H1 (cell line): ENCODE results near the gene FKBP2. TPM values are rescaled to one million over a fixed set of nuclear protein-coding genes. Genes with fewer than 3 reads are reported as not detected.

Experiments used
- CEBPB ChIP-seq: IDR thresholded peaks from 2 replicates; pipeline ENCODE4 v1.6.1; 2012; ENCODE audit warnings: low read depth, low read length
- TCF12 ChIP-seq: IDR thresholded peaks from 2 replicates; pipeline ENCODE4 v1.6.1; 2011; ENCODE audit warnings: low read depth, mild to moderate bottlenecking, low read length
- USF2 ChIP-seq: IDR thresholded peaks from 2 replicates; pipeline ENCODE4 v1.6.1; 2011; ENCODE audit warnings: low read length, improper control_type of control experiment
- polyA plus RNA-seq, 7 experiments: library from polyadenylated mRNA; depleted of rRNA in 3 of 7; stranded (reverse) in 5 of 7; unstranded in 2 of 7; fragments of >200 nt in 5 of 7; fragments of 200-250 nt in 2 of 7; gene quantifications; 1 replicate in 5 of 7; 2 replicates in 1 of 7; 4 replicates in 1 of 7; pipeline versions ENCODE4 v1.2.1 to v1.2.3, GENCODE V29; 2011 to 2013; ENCODE audit warnings: missing spikeins in 2 of 7, mixed read lengths in 2 of 7
- total RNA-seq: library from RNA; stranded (reverse); fragmentation: NEBNext Ultra II Directional; extraction: Animal tissue kit (Norgen Biotek cat#: 25700); gene quantifications from 2 replicates; pipeline ENCODE4 v1.2.1, GENCODE V29; 2021

FKBP2 gene
- total and polyA plus RNA-seq, 2 of the 8 experiments (the other 6 are each of a cell fraction or from before 2014, with no cell fraction given), result 41.7 to 52.5 TPM

- TF ChIP-seq USF2 (no peak), TCF12 (no peak), CEBPB (no peak)
Observed at GRCh38 chr11:64288353-64288750, 47.5 kb downstream of the FKBP2 start (continued).
